ENCODE data around the gene SIRT1.
"Not testable (repeated sequence)": the region's sequence is repeated elsewhere in the genome, so short reads cannot be mapped to it uniquely, and the experiment has no call there.

The SIRT1 gene

DNA sequence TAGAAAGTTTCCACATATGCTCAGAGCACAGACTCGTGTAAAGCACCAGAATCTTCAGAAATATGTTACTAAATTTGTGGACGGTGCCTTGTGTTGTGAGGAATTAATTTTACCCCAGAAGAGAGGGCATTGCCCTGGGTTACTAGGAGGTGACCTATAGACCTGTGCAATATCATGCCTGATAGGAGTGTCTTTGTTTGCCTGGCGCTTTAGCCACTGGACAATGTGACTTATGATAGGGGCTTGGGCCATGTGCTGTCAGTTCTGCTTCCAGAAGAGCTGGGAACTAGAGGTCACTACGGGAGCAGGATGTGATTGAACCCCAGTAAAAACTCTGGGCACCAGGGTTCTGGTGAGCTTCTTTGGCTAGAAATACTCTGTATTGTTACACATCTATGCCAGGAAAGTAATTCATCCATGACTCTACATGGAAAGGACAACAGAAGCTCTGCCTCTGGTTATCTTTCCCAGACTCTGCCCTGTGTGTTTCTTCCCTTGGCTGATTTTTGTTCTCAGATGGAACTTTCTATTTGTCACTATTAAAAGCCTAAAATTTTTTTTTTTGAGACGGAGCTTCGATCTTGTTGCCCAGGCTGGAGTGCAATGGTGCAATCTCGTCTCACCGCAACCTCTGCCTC lies 75.5 kb downstream of the SIRT1 start:
- no peaks in the 10 kb centered on the region for H3K4me1 Mint-ChIP-seq
- H3K9me3 Mint-ChIP-seq: no peaks in the 10 kb centered on the region
- DNase-seq: no peak
- H3K4me3 Mint-ChIP-seq: no peak overlapping the region
- peaks cover 28% of the 10 kb centered on the region for H3K36me3 Mint-ChIP-seq
- no peaks in the 10 kb centered on the region for H3K27me3 Mint-ChIP-seq
- CTCF ChIA-PET: interaction anchor here (0.9 kb wide), 1 partner anchor 196 kb away, joined by 4 read pairs; no protein-coding TSS in a partner anchor
- H3K27ac Mint-ChIP-seq: no peak overlapping the region

DNA sequence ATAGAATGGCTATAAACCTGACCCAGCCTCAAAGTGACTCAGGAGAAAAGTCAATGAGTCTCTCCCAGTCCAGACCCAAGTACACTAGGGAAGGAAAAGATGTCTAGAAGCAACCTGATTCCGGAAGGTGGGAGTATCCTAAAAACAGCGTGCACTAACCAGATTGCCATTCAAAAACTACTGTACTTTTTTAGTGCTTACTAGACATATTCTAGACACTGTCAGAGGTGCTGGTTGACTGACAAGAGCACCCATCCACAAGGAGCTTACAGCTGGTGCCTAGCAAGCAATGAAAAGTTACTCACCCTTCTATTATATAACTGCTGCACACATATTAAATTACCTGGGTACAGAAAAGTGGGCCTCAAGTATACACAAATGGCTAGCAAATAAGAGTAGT lies 81.0 kb downstream of the SIRT1 start:
- H3K27ac Mint-ChIP-seq: no peak overlapping the region
- CTCF ChIA-PET: no interaction called here
- no peaks in the 10 kb centered on the region for H3K27me3 Mint-ChIP-seq
- DNase-seq: no peak
- H3K4me1 Mint-ChIP-seq: no peaks in the 10 kb centered on the region
- peaks cover 56% of the 10 kb centered on the region for H3K36me3 Mint-ChIP-seq
- H3K4me3 Mint-ChIP-seq: no peak overlapping the region
- H3K9me3 Mint-ChIP-seq: no peaks in the 10 kb centered on the region

DNA sequence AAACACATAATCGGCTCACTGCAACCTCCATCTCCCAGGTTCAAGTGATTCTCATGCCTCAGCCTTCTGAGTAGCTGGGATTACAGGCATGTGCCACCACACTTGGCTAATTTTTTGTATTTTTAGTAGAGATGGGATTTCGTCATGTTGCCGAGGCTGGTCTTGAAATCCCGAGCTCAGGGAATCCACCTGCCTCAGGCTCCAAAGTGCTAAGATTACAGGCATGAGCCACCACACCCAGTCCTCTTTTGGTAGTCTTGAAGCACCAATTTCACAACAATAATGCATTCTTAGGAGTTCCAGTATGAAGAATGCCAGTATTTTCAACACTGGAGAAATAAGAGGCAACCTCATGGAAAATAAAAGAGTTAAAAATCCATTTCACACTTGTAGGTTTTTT lies 81.6 kb downstream of the SIRT1 start:
- DNase-seq, H3K4me3 Mint-ChIP-seq, H3K27ac Mint-ChIP-seq, H3K27me3 Mint-ChIP-seq, H3K4me1 Mint-ChIP-seq, CTCF ChIA-PET, H3K9me3 Mint-ChIP-seq: not testable (repeated sequence)
- H3K36me3 Mint-ChIP-seq: peaks cover 56% of the 10 kb centered on the region

Data from activated naive CD4-positive, alpha-beta T cell treated with anti-CD3 and anti-CD28 coated beads, Interleukin-2, amount 10 ng/mL, durations not matched to agents 7 days and 5 days (primary cell).